IPS DF 4.7 (cell line): ENCODE measurements around the gene ZNF883.

ENCODE experiments used
- DNase-seq: peaks from one replicate; pipeline ENCODE4 v3.0.0-alpha.2; 2013; ENCODE audit warnings: low spot score; ENCODE audit errors: extremely low read depth

The ZNF883 gene

GRCh38 chr9:112921549-112921948, 90.4 kb downstream of the ZNF883 start:
- DNase-seq = no peak

DNA sequence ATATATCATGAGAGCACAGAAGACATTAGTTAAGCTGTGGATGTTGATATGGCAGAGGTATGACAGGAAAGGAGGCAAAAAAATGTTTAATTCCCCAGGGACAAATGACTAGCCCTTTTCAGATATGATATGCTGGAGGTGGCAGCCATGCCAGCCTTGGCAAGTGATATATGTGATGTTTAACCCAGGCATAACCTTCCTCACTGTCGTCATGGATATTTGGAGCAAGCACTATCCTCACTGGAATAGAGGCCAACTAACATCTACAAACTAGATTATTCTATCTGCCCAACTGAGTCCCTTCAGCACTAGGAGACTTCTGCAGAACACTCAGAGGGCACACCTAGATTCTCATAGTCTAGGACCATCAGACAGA, 94.0 kb downstream of the ZNF883 start:
- no peak for DNase-seq

GRCh38 chr9:112917047-112917986, 94.7 kb downstream of the ZNF883 start:
- no peak for DNase-seq

GRCh38 chr9:112914524-112914923, 97.5 kb downstream of the ZNF883 start:
- DNase-seq = no peak

- no peak for DNase-seq
These were observed 98.7 kb downstream of the ZNF883 start for GRCh38 chr9:112913326-112913725.

DNA sequence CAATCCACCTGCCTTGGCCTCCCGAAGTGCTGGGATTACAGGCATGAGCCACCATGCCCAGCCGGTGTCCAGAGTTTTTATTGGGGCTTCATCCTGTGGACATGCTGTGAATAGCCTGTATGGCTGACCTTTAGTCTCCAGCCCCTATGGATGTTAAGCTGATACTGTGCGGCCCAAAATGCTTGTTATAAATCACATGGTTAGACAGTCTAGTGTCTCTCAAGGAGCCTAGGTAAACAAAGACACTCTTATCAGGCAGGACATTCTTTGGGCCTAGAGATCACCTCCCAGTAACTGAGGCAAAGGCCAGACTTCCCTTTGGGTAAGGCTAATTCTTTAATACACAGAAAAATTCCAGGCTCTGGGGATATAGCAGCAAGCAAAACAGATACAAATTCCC, 99.4 kb downstream of the ZNF883 start:
- DNase-seq = no peak

GRCh38 chr9:112911736-112912135, 100.3 kb downstream of the ZNF883 start:
- no peak for DNase-seq
